Stimulated activated CD8-positive, alpha-beta memory T cell treated with anti-CD3 and anti-CD28 coated beads, Interleukin-12 subunit alpha, Interleukin-12 subunit beta, amount 100 ng/mL, for 24 hours (primary cell): ENCODE data around the gene KREMEN2.
"Not testable (repeated sequence)": the region's sequence is repeated elsewhere in the genome, so short reads cannot be mapped to it uniquely, and the experiment has no call there.

Experiments
- DNase-seq: peaks from one replicate; pipeline ENCODE4 v3.0.0-alpha.2; 2020; ENCODE audit errors: extremely low read depth

KREMEN2 gene

GRCh38 chr16:2939968-2940367 is 24.1 kb upstream of the KREMEN2 start:
- DNase-seq: no peak

GRCh38 chr16:2942045-2942444 is 22.0 kb upstream of the KREMEN2 start:
- DNase-seq: no peak

DNA sequence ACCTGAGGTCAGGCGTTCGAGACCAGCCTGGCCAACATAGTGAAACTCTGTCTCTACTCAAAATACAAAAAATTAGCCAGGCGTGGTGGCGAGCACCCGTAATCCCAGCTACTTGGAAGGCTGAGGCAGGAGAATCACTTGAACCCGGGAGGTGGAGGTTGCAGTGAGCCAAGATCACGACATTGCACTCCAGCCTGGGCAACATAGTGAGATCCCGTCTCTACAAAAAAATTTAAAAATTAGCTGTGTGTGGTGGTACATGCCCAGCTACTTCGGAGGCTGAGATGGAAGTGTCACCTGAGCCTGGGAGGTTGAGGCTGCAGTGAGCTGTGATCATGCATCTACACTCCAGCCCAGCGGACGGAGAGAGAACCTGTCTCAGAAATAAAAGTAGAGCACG is 20.4 kb upstream of the KREMEN2 start:
- not testable (repeated sequence) for DNase-seq

- no peak for DNase-seq
Measured at GRCh38 chr16:2946649-2947048, 17.4 kb upstream of the KREMEN2 start.

DNA sequence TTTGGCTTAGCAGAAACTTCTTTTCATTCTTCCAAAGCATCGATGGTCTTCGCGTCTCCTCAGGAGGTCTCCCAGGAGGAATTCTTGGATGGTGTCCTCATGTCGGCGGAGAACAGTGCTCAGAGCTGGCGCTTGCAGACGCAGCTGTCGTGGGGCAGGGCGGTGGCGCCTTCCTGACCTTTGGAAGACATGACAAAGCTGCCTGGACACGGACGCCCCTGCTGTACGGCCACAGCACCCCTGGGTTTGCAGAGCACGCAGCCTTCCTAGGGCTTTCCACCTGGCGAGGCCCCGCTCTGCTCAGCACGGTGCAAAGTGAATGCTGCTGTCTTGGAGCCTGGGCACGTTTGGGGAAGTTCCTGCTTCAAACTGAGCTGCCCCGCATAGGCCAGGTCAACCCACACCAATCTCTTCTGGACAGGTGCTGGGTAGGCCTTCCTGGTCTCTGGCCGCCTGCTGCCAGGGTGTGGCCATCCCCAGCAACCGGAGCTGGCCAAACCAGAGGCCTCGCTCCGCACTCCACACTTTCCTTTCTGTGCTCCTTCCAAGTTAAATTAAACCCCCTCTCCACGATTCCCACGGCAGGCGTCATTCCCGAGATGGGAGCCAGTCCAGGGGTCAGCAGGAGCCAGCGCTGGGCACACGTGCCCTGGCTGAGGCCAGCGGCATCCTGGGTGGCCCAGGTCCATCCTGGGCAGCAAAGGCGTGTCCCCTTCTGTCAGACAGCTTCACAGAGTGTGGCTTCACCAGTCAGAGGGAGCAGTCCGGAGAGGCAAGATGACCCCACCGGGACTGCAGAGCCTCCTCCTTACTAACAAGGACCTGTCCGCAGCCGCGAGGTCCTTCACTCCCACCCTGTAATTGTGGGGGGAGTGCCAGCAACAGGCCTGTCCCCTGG is 15.0 kb upstream of the KREMEN2 start:
- DNase-seq: no peak

DNA sequence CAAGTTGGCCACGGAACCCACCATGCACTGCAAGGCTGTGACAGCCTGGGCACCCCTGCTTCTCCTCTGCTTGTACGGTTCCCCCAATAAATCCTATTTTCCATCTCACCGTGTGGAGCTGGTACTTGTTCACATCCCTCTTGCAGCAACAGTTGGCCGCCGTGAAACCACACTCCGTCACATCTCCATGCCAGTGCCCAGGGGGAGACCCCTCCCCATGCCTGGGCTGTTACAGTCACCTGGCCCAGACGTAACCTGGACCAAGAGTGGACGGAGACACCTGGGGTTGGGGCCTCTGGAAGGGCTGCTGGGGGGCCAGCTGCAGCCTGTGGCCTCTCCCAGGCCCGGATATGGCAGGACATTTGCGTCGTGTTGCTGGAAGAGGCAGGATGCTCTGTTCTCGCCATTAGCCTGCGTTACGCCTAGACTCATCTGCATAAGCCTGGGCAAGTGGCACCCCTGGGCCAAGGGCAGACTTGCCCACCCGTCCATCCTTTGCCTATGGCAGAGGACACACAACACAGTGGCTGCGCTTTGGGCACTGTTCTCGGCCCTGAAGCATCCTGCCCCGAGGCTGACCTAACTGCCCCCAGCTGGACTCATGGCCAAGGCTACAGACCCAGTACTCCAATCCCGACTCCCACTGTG is 14.2 kb upstream of the KREMEN2 start:
- DNase-seq: no peak

GRCh38 chr16:2950353-2950724 is 13.7 kb upstream of the KREMEN2 start:
- DNase-seq: no peak

- DNase-seq: no peak
Measured at GRCh38 chr16:2950773-2951172, 13.3 kb upstream of the KREMEN2 start.

GRCh38 chr16:2952679-2953078 is 11.4 kb upstream of the KREMEN2 start:
- no peak for DNase-seq

- DNase-seq: no peak
Measured at GRCh38 chr16:2953706-2954627, 10.1 kb upstream of the KREMEN2 start.

- DNase-seq: no peak
Measured at GRCh38 chr16:2954656-2955381, 9.3 kb upstream of the KREMEN2 start.

- no peak for DNase-seq
Measured at GRCh38 chr16:2955438-2955778, 8.7 kb upstream of the KREMEN2 start.

- DNase-seq: no peak
Measured at GRCh38 chr16:2955779-2956578, 8.1 kb upstream of the KREMEN2 start.

DNA sequence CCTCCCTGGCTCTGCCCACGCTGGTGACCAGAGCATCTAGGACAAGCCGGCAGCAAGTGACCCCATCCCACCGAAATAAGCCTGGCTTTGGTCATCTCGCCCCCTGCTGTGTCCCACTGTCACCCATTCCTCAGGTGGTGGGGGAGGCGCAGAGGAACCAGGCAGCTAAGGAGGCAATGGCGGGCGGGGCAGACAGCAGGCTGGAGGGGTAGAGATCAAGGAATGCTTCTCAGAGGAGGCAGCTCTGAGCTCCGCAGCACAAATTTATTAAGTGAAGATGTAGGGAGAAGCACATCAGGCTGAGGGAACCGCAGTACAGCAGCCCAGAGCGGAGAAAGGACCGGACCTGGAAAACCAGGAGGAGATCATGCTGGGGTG is 7.5 kb upstream of the KREMEN2 start:
- no peak for DNase-seq

GRCh38 chr16:2959206-2959605 is 4.9 kb upstream of the KREMEN2 start:
- DNase-seq: no peak

- DNase-seq: no peak
Measured at GRCh38 chr16:2960183-2961010, 3.7 kb upstream of the KREMEN2 start.

DNA sequence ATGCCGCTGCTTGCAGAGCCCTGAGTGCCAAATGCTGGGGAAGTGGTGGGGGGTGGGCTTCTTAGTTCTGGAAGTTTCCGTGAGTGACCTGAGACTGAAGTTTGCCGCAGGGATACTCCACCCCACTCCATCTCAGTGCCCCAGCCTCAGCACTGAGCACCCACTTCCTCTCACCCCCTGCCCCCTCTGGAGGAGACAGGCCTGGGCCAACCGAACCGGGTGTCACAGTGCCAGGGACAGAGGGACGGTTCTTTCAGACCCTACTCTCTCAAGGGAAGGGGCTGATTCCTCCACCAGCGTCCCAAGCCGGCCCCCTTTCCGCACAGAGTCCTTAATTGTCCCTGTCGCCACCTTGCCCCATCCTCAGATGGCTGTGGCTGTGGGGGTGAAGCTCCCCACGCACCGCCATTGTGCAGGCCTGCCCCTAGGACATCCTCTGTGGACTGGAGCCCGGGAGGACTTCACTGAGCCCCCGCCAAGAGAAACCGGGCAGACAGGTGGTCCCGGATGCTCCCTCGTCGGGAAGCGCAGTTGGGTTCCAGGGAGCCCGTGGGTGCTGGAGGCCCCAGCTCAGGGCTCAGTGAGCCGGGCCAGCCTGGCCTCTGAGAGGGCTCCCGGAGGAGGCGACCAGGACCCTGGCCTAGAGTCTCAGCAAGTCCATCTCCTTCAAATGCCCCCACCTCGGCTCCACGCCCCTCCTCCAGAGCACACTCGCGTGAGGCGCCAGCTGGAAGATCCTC is 1.6 kb upstream of the KREMEN2 start:
- DNase-seq: no peak

GRCh38 chr16:2963074-2963722 is 877 bp upstream of the KREMEN2 start:
- DNase-seq: no peak
